Activated CD4-positive, alpha-beta T cell treated with anti-CD3 and anti-CD28 coated beads, Interleukin-2, amount 50 U/mL, for 1 hour (primary cell): ENCODE results near the gene NOTCH1.

Experiments used
- DNase-seq: peaks from one replicate; pipeline ENCODE4 v3.0.0-alpha.2; 2020

NOTCH1 gene

DNA sequence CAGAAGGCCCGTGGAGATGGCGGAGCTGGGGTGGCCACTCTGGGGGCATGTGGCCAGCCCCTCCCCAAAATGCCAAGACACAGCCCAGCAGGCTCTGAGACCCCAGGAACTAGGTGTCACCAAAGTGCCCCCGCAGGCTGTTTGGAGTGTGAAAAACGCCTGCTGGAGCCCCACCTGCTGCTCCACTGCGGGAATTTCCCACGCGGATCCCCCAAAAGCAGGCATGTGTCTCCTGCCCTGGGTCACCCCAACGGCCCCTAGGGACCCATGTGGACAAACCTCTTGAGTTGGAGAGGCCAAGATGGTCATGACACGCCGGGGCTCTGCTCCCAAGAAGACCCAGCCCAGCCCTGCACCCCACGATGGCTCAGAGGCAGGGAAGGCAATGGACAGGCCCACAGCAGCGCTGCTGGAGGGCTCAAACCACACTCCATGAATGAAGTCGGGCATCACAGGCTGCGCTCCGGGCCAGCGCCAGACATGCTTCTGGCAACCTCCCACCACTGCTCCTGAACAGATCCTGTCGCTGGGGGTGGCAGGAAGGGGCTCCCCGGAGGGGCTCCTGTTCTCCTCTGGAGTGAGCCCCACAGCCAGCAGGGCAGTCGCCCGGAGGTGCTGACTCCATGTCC, 15.3 kb downstream of the NOTCH1 start:
- DNase-seq: no peak

DNA sequence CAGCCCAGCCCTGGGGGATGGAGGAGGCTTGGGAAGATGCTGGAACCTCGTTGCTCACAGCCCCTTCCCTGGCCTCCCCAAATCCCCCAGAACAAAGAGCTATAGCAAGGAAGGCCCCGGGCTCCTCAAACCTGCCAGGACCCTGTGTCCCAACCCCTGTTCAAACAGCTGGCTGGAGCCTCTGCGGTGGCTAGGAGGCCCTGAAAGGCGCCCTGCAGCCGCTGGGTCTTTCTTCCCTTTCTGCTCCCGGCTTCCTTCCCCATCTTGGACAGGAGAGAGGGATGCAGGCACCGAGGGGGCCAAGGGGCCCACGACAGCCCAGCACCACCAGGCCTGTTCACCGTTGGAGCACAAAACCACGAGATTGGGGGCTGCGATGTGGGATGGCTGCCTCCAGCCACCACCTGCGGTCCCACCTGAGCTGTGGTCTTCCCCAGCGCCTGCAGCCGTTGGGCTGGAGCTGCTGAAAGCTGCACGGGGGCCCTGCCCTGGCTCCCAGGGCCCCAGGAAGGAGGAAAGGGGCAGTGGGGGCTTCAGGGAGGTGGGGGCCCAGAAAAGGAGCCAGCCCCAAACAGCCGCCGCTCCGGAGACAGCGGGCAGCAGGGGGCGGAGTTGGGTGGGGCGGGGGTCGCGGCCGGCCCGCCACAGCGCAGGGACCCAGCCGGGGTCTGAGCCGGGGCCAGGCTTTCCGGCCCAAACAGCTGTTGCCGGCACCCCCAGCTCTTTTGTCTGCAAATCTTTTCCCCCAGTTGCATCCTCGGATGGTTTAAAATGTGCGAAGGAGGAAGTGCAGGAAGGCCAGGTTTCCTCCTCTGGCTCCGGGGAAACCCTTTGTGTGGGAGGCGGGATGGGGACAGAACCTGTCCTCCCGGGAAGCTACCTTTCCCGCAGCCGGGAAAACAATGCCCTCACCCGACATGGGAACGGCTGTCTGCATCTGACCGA, 16.1 kb downstream of the NOTCH1 start:
- no peak for DNase-seq

DNA sequence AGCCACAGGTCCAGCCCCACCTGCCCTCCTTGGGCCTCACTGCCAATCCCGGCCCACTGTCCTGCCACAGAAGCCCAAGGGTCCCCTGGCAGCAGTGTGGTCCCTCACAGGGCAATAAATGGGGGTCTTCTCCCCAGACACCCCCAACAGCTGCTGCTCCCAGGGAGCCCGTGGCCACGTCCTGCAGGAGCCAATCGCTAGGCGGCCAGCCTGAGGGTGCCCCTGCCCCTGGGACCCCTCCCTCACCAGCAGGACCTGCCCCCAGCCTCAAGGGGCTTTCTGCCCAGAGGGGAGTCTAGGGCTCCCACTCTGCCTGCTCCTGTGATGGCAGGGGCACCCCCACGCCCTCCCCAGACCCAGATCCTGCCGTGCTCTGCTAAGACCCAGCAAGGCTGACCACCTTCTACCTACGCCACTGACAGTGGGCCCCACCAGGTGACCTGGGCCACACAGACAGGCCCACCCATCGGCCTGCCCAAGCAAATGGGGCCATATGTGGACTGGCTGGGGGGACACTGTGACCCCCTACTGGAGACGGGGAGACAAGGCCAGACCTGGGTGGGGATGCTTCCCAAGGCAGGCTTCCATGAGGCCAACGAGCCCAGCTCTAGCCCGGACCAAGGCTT, 17.0 kb downstream of the NOTCH1 start:
- DNase-seq: no peak

DNA sequence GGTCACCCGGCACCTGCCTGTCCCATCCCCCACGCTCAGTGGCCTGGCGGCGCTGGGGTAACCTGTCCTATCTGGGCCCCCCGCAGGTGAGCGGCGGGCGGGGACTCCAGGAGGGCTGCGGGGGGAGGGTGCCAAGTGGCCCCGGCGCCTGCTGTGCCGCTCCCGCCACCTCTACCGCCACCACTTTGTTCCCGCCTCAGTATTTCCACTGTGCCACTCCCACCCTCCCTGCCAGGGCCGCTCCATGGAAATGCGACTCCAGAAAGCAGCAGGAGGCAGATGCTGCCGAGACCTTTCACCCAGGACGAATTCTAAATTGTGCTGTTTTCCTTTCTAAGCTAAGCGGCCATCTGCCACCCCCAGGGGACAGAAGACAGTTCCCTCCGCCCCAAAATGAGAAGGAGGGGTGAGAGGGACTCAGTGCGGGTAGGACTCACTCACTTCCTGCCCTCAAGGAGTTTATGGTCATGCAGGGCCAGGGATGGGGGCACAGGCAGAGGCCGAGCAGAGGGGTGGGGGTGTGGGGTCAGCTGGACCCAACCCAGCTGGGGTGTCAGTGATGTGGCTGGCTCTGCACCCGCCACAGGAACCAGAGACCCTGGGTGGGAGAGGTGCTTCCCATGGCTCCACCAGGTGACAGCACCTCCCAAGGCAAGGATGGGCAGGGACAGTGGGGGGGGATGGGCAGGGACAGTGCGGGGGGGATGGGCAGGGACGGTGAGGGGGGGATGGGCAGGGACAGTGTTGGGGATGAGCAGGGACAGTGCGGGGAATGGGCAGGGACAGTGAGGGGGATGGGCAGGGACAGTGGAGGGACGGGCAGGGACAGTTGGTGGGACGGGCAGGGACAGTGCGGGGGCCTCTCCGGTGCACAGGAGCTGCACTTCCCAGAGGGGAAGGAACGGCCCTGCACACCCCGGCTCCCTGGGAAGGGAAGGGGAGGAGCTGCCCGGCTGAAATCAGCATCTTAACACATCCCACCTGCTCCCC, 17.8 kb downstream of the NOTCH1 start:
- no peak for DNase-seq

DNA sequence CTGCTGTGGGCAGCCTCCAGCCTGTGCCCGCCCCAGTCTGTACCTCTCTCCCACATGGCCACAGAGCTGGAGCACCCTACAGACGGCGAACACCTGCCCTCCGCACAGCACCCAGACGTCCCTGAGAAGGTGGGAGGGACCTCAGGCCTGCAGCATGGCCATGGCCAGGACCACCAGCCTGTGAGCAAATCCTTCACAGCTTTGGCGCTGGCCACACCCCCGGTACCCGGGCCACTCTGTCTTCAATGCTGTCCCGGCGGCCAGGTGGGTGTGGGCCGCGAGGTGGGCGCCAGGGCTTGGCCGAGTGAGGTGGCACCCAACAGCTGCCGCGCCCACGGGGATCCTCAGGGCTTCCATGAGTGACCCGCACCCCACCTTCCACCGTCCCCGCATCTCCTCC, 18.7 kb downstream of the NOTCH1 start:
- DNase-seq: no peak

DNA sequence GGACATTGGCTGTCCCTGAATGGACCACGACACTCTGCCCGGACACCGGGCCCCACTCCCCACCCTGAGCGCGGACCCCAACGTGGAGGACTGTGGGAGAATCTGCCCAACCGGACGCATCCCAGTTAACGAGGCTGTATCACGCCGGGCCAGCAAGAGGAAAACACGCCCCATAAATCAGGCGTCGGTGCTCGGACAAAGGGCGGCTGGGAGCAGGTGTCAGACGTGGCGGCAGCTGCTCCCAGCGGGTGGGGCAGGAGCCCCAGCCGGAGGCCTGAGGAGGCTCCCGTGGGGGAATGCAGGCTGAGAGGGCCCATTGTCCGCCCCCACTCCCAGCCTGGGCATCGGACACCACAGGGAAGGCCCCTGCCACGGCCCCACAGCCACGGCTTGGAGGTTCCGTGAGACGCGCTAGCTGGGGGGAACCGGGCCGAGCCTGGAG, 19.2 kb downstream of the NOTCH1 start:
- DNase-seq: no peak

DNA sequence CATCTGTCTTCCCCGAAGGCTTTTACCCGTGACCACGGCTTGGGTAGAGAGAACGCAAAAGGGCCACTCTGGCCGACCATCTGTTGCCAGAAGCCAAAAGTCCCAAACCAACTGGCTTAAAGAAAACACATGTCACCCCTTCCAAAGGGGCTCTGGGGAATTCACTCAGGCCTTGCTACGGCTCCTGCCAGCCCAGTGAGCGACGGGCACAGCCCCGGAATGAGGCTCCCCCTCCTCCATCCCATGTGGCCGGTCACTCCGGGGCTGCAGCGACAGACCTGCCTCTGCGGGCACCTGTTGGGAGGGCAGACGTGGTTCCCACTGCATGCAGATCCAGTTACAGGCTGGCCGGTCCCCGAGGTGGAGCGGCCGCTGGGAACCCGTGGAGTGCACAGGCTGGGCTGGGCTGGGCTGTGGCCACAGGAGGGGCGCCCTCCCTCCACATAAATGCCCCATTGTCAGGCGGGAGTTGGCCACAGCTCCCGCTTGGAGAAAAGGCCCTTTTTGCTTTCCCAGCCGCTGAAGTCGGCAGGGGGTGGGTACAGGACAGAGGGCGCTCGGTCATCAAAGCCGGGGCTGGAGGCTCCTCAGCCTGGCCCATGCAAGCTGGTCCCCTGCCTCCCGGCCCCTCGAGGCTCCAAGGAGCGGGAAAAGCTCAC, 19.9 kb downstream of the NOTCH1 start:
- DNase-seq: no peak

DNA sequence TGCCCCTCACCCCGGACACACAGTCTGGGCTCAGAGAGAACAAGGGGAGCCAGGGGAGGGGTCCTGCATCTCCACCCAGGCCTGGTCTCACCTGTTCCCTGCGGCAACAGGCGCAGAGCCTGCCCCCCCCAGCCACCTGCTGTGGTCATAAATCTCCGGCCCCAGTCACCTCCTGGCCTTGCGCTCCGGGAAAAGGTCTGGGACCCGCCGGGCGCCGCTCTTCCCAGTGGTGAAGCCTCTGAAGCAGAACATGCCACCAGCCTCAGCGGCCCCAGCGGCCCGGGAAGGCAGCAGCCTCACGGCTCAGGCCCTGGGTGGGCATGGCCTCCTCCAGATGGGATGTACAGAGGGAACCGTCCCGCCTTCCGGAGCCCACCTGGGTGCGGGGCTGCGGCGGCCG, 20.6 kb downstream of the NOTCH1 start:
- DNase-seq: no peak

DNA sequence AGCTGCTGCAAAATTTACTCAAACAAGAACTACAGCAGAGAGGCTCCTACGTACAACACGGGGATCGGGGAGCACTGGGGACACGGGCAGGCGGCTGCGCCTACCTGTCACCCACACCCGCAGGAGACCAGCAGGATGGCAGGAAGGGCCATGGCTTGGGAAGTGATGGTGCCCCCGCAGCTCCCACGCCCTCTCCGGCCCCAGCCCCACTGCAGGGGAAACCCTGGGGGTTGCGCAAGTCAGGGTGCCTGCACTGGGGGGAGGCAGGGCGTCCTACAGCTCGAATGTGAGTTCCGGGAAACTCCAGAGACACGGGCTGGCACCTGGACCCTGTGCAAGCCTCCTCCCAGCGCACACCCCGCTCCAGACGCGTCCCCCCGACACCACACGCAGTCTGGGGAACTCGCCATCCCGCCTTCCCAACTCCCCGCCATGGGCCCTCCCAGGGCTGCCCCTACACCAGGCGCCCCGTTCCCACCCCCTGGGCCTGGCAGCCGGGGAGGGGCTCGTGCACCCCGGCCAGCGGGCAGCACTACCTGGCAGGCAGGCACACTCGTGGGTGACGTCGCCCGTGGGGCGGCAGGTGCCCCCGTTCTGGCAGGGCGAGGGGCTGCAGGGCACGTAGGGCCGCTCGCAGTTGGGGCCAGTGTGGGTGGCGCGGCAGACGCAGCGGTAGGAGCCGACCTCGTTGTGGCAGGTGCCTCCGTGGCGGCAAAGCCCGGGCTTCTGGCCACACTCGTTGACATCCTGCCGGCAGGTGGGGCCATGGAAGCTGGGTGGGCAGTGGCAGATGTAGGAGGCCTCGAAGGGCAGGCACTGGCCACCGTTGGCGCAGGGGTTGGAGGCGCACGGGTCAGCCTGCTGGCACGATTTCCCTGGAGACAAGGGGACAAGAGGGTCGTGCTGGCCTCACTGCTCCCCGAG, 23.3 kb downstream of the NOTCH1 start:
- DNase-seq: no peak

DNA sequence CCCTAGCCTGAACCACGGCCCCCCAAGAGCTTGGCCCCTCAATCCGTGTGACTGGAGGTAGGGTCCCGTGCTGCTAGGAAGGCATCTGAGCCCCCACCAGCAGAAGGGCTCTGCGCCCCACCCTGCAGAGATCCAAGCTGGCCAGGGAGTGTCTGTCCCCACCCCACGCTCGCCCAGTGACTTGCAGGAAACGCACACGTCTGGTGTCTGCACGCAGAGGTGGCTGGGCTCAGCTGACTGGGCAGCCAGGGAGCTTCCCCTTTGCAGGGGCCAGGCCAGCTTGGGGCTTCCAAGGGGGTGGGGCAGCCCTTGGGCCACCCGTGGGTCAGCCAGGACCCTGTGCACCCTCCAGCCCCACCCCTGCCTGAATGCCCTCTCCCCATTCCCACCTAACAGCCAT, 24.3 kb downstream of the NOTCH1 start:
- no peak for DNase-seq

DNA sequence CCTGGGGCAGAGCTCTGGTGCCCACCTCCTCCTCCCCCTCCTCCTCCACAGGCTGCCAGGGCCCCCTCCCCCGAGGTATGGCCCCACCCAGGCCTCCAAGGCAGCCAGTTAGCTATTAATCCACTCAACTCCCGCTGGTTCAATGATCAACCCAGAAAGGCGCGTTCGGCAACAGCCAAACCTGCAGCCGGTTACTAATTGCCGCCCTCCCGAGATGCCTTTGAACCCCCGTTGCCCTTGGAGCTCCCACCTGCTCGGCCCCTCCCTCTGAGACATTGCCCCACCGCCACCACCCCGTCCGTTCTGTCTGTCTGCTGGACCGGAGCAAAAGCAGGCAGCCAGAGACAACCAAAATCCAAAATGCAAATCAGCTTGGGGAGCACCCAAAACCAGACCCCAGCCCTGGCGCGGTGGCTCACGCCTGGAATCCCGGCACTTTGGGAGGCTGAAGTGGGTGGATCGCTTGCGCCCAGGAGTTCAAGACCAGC, 25.8 kb downstream of the NOTCH1 start:
- no peak for DNase-seq

DNA sequence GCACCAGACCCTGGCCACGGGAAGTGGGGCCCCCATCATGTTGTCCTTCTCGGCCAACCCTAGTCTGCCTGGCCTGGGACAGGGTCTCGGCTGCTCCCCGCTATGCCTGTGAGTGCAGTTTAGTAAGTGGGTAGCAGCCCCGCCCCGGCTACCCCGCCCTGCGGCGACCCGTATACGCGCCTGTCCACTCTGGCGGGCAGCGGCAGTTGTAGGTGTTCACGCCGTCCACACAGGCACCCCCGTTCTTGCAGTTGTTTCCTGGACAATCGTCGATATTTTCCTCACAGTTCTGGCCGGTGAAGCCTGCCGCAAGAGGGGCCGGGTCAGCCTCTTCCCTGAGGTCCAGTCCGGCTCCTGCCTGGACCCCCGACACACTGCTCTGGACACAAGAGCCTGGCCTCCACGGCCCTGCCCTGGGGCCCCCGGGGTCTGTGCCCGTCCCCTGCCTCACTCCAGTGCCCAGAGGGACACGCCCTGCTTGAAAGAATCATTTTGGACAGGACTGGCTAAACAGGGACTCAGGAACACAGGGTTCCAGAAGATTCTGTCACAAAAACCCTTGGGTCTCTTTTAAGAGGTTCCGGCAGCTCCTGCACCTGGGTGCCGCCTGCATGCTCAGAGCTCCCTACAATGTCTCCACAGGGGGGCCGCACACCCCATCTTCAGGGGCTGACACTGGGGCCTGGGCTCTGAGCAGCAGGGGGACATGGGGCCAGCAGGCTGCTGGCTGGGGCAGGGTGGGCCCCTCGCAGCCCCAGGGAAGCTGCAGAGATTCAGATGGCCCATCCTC, 26.4 kb downstream of the NOTCH1 start:
- no peak for DNase-seq

DNA sequence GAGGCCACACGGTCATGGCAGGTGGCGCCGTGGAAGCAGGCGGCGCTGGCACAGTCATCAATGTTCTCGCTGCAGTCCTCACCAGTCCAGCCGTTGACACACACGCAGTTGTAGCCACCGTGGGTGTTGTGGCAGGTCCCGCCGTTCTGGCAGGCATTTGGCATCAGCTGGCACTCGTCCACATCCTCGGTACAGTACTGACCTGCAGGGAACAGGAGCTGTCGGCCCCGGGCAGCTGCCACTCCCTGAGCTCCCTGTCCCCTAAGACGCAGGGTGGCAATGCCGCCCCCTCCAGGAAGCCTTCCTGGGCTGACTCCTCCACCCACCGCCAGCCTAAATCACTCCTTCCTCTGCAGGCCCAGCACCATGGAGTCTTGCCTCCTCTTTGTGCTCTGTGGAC, 27.2 kb downstream of the NOTCH1 start:
- no peak for DNase-seq

DNA sequence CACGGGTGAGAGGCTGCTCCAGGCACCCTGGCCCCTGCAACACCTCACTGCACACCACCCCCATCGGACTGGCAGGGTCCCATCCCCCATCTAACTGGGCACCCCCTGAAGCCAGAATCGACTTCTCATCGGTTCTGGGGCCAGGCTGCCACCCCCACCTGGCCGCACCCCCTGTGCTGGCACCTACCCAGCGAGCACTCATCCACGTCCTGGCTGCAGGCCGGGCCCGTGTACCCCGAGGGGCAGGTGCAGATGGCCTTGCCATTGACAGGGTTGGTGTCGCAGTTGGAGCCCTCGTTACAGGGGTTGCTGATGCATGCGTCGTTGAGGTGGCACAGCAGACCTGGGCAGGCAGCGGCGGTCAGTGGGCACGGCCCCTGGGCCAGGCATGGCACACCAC, 27.9 kb downstream of the NOTCH1 start:
- no peak for DNase-seq

DNA sequence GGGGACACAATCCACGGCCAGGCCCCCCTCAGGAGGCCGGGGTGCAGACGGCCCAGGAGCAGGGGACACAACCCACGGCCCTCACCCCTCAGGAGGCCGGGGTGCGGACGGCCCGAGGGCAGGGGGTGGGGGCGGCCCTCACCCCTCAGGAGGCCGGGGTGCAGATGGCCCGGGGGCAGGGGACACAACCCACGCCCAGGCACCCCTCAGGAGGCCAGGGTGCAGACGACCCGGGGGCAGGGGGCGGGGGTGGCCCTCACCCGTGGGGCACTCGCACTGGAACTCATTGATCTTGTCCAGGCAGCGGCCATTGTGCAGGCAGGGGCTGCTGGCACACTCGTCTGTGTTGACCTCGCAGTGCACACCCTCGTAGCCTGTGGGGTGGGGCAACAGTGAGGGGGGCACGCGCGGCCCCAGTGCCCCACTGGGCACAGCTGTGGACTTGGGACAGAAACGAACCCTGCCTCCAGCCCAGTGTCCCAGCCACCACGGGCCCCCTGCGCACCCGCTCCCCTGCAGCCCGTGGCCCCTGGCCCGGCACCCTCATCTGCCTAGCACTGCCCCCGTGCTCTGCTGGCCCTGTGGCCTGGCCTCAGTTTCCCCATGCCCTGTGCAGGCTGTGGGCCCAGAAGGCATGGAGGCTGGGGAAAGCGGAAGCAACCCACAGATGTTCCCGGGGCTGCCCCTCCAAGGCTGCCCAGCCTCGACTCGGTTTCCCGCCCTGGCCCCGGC, 28.7 kb downstream of the NOTCH1 start:
- DNase-seq: no peak

DNA sequence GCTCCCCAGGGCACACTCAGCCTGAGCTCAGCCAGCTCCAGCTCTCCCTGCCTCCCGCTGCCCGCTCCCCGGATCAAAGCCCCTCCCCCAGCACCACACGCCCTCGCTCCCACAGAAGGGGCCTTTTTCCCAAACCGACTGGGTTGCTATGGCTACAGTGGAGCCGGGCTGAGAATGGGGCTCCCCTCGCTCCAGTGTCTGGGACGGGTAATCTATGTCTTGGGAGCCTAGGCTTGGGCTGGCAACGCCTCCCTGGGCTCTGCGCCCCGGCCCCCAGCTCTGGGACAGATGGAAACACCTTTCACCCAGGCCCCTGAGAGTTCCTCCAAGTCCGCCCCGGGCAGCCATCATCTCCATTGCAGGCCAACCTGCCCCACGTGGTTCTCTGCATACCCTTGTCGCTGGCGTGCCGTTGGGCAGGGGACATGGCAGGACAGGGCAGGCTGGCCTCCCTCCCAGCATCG, 29.6 kb downstream of the NOTCH1 start:
- DNase-seq: no peak

DNA sequence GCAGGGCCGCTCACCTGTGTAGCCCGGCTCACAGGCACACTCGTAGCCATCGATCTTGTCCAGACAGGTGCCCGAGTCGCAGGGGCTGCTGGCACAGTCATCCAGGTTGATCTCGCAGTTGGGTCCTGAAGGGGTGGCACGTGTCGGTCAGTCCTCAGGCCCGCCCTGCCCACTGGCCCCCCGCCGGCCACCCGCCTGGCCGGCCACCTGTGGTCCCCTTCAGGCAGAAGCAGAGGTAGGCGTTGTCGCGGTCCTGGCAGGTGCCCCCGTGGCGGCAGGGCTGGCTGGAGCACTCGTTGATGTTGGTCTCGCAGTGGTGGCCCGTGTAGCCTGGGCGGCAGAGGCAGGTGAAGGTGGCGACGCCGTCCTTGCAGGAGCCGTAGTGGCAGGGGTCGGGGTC, 30.6 kb downstream of the NOTCH1 start:
- DNase-seq: no peak

DNA sequence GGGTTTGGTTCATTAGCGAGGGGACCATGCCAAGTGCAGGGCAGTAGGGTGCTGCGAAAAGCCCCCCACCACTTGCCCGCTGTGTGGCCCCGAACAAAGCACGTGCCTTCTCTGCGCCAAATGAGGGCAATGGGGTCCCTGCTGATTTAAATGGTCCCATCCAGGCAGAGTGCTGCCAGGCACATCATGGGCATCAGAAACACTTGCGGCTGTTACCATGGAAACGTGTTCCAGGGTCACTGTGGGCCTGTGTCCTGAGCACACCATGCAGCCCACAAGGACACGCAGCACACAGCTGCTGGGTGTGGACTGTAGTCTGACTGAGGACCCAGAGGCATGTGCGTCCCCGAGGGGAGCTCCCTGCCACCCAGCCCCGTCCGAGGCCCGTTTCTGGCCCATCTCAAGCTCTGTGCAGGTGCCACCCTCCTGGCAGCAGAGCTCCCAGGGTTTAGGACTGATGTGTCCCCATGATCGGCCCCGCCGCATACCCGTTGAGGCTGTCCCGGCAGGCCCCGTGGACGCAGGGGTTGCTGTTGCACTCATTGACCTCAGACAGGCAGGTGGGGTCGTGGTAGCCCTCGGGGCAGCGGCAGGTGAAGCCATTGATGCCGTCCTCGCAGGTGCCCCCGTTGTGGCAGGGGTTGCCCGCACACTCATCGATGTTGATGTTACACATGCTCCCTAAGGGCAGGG, 31.7 kb downstream of the NOTCH1 start:
- no peak for DNase-seq
